HT-29 (cell line): Measurements from ENCODE around the gene LIME1. TPM values are rescaled to one million over a fixed set of nuclear protein-coding genes. Genes with fewer than 3 reads are reported as not detected.

Source experiments
- DNase-seq: peaks from one replicate; pipeline ENCODE4 v3.0.0-alpha.2; 2015; ENCODE audit warnings: low spot score
- total RNA-seq: library from RNA; depleted of rRNA; stranded (reverse); fragments of >200 nt; shearing (Covaris generic); gene quantifications from 2 replicates; pipeline ENCODE4 v1.2.3, GENCODE V29; 2014; rRNA removed

LIME1 gene, protein sequence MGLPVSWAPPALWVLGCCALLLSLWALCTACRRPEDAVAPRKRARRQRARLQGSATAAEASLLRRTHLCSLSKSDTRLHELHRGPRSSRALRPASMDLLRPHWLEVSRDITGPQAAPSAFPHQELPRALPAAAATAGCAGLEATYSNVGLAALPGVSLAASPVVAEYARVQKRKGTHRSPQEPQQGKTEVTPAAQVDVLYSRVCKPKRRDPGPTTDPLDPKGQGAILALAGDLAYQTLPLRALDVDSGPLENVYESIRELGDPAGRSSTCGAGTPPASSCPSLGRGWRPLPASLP
- 267 and 295 TPM in 2 replicates for total RNA-seq

- DNase-seq = peak; percentile 91
Observed at GRCh38 chr20:63735859-63736718, at the start of gene LIME1. Gene LIME1 (plus strand): TSS chr20:63736664. CDS start chr20:63737550, 886 bp downstream.

GRCh38 chr20:63687419-63688178 lies 48.9 kb upstream of the LIME1 start:
- DNase-seq = no peak

- DNase-seq = no peak
Observed at GRCh38 chr20:63688228-63689045, 48.0 kb upstream of the LIME1 start.

GRCh38 chr20:63689046-63690002 lies 47.1 kb upstream of the LIME1 start:
- no peak for DNase-seq

DNA sequence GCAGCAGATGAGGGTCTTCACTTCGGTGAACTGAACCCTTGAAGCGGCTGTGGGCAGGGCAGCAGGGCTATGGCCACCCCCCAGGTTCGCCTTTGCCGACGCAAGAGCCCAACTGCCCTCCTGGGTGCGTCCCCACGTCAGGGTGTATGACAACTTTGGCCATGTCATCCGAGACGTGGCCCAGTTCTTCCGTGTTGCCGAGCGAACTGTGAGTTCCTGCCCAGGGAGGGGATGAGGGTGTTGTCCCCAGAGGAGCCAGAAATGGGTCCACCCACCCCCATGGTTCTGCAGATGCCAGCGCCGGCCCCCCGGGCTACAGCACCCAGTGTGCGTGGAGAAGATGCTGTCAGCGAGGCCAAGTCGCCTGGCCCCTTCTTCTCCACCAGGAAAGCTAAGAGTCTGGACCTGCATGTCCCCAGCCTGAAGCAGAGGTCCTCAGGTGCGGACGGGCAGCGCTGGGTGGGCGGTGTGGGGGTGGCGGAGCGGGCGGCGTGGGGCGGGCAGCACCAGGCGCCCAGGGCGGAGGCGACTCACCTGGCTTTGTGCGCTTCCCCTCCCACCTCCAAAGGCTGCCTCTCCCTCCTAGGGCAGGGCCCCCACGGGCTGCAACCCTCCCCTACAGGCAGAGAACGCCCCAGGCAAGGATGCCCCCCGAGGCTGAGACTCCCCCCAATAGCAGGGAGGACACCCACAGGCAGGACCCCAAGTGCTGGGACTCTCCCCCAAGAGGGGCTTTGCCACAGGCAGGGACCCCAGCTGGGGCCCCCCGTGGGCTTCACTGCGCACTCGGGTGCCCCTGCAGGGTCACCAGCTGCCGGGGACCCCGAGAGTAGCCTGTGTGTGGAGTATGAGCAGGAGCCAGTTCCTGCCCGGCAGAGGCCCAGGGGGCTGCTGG lies 46.2 kb upstream of the LIME1 start:
- no peak for DNase-seq

DNA sequence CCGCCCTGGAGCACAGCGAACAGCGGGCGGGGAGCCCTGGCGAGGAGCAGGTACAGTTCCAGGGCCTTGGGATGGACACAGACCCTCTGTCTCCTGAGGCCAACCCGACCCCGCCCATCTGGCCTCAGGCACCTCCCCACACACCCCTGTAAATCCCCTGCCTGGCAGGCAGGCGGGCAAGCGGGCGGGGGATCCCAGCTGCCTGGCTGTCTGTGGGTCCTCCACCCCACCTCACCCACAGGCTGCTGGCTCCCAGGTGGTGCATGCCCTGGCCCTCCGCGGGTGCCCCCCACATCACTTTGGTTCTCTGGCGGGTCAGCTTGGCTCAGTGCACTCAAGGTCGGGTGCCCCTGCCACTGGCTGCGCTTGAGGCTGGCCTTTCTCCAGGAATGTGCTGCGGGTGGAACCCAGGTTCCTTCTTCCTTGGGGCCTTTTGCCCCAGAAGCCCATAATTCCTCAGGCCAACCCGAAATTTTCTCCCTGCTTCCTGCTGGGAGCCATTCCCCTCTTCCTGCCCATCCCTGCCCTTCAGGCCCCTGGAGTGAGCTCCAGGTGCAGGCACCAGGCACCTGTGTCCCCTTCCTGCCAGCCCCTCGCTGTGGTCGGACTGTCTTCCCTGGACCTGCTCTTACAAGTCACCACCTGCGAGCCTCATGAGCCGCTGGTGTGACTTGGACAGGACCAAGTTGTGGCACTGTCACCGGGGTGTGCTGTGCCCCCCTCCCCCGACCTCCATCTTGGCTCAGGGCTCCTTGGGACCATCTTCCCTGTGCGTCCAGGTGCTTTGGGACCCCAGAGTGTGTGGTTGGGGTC lies 45.4 kb upstream of the LIME1 start:
- peak; percentile 69 for DNase-seq

DNA sequence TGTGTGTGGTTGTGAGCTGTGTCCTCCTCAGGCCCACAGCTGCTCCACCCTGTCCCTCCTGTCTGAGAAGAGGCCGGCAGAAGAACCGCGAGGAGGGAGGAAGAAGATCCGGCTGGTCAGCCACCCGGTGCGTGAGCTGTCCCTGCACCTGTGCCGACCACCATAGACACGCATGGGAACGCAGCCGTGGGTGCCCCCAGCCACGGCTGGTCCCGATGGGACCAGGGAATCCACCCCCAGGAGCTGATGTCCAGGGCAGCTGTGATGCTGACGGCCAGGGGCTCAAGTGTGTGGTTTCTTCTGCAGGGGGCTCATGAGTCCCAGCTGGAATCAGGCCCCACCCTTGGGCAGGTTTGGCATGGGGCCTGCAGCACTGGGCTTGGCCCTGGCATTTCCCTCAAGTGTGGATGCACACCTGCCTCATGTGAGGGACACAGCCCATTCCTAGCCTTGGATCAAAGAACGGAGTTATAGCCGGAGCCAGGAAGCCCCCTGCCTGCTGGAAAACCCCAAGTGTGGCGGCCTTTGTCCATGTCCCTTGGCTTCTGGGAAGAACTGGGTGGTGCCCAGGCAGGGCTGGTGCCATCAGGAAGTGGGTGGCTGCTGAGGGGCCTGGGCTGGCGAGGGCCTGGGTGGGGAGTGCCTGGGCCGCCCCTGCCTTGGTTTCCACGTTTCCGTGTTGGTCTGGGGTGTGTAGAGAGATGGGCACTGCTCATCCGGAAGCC lies 44.6 kb upstream of the LIME1 start:
- no peak for DNase-seq

- peak; percentile 81 for DNase-seq
Observed at GRCh38 chr20:63692436-63693082, 43.9 kb upstream of the LIME1 start.

GRCh38 chr20:63693083-63693732 lies 43.3 kb upstream of the LIME1 start:
- DNase-seq = no peak

DNA sequence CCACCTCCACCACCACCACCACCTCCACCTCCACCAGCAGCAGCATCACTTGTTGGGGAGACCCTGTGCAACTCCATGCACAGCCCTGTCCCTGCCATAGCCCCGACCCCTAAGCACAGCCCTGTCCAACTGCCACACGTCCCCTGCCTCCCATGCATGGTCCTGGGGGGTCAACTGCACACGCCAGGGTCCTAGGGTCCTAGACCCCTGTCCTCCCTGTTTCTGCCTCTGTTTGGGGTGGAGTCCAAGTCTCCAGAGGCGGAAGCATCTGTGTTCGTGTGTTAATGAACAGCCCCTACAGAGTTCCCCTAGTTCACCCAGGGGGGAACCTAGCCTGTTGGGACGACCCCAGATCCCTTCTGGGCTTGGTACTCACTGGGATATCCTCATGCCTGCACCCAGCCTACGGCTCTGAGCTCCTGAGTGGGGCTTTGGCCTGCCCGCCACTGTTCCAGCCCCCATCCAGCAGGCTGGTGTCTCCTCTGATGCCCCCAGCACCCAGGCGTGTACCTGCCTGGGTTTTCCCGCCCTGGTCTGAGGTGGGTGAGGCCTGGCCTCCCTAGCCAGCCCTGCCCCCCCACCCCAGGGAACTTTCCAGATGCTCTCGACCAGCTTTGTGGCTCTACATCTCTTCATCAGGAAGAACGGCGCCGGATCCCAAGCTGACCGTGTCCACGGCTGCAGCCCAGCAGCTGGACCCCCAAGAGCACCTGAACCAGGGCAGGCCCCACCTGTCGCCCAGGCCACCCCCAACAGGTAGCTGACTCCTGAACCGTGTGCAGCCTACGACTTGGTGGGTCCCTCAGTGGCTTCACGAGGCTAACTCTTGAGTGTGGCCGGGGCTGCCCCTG lies 42.5 kb upstream of the LIME1 start:
- no peak for DNase-seq

DNA sequence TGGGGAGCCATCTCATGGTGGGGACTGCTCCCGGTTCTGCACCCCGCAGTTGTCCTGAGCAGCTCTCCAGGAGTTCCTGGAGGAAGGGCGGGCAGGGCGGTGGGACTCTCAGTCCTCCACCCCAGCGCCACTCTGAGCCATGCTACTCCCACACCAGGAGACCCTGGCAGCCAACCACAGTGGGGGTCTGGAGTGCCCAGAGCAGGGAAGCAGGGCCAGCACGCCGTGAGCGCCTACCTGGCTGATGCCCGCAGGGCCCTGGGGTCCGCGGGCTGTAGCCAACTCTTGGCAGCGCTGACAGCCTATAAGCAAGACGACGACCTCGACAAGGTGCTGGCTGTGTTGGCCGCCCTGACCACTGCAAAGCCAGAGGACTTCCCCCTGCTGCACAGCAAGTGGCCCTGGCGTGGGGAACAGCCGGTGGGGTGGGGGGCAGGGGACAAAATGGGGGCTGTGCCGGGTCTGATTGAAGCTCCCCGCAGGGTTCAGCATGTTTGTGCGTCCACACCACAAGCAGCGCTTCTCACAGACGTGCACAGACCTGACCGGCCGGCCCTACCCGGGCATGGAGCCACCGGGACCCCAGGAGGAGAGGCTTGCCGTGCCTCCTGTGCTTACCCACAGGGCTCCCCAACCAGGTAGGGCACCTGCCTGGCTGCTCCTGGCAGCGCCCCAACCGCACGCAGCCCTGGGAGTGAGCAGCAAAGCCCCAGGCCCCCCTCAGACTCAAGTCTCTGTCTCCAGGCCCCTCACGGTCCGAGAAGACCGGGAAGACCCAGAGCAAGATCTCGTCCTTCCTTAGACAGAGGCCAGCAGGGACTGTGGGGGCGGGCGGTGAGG lies 41.7 kb upstream of the LIME1 start:
- no peak for DNase-seq

GRCh38 chr20:63695424-63696305 lies 40.8 kb upstream of the LIME1 start:
- no peak for DNase-seq

DNA sequence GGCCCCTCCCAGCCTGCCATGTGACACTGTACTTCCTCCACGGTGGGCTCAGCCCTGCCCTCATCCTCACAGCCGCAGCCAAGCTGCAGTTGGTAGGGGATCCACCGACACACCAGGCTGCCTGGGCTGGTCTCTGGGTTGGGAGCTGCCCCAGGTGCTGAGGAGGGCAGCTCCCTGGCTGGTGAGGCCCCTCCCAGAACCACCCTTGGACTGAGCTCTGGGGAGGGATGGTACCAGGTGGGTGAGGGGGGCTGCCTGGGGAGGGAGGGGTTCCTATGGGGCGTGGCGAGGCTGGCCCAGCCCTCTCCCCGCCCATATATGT lies 40.2 kb upstream of the LIME1 start:
- peak; percentile 56 for DNase-seq
